Choroid plexus epithelial cell (primary cell): ENCODE data around the gene EPS8L2.

ENCODE experiments used
- DNase-seq: peaks from one replicate; pipeline ENCODE4 v3.0.0-alpha.2; 2010; ENCODE audit warnings: low read depth
- H3K4me3 ChIP-seq: 2 replicates; pipeline ENCODE4 v1.5.1; 2011; ENCODE audit warnings: low read depth, mild to moderate bottlenecking, control low read depth, low read length, moderate library complexity
- TF ChIP-seq, protein P1 (sequence below): conservative IDR thresholded peaks from 2 replicates; pipeline ENCODE4 v1.5.1; 2011; ENCODE audit warnings: low read depth, mild to moderate bottlenecking, control low read depth, inconsistent platforms, low read length, moderate library complexity

The EPS8L2 gene

DNA sequence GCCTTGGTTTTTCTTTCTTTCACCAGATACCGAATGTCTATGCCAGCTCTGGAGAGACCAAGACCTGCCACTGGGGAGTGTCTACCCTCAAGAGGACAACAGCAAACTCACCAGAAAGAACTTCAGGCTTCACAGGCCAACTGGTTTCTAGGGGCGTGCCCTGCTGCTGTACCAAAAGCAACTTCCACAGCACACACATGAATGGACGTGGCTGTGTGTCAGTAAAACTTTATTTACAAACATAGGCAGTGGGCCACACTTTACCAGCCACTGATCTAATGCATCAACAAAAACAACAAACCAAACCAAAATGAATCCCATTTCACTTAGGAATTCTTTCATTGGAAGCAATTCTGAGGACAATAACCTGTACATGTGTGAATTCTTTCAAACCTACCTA, 27.7 kb upstream of the EPS8L2 start:
- TF ChIP-seq, protein P1, sequence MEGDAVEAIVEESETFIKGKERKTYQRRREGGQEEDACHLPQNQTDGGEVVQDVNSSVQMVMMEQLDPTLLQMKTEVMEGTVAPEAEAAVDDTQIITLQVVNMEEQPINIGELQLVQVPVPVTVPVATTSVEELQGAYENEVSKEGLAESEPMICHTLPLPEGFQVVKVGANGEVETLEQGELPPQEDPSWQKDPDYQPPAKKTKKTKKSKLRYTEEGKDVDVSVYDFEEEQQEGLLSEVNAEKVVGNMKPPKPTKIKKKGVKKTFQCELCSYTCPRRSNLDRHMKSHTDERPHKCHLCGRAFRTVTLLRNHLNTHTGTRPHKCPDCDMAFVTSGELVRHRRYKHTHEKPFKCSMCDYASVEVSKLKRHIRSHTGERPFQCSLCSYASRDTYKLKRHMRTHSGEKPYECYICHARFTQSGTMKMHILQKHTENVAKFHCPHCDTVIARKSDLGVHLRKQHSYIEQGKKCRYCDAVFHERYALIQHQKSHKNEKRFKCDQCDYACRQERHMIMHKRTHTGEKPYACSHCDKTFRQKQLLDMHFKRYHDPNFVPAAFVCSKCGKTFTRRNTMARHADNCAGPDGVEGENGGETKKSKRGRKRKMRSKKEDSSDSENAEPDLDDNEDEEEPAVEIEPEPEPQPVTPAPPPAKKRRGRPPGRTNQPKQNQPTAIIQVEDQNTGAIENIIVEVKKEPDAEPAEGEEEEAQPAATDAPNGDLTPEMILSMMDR = no peak
- DNase-seq = no peak
- H3K4me3 ChIP-seq = no peak overlapping the region

DNA sequence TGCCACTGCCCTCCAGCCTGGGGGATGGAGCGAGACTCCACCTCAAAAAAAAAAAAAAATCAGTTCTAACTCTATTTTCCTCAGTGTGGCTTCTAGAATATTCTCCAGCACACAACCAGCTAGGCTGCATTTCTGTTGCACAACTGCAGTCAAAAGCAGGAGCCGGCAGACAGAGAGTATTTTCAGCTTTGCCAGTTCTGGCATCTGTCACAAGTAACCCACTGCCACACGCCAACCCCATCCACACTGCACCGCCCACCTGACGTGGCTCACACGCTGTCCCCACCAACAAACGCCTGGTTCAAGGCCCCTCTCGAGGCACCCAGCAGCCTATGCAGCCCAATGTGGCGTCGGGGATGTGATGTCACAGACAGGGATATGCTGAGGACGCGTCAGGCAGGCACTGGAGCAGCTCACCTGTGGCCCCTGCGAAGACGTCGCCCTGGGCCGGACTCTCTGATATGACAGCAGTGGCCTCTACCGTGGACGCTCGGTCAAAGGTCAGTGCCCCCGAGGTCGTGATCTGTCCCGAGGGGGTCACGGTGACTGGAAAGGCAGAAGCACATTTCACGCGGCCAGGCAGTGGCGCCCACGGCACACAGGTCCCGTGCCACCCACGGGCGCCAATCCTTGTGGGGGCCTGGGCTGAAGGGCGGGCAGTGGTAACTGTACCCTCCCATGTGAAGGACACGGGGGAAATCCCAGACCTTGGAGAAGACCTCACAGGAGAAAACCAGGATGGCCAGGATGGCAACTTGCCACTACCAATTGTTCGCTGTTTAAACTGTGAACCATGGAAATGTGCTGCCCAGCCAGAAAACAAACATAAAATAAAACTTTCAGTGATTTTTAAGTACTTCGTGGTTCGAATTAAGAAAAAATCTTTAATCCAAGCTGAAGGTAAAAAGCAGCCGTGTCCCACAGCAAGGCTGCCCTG, 26.5 kb upstream of the EPS8L2 start:
- H3K4me3 ChIP-seq = no peak overlapping the region
- TF ChIP-seq, protein P1 = no peak
- no peak for DNase-seq

GRCh38 chr11:680476-680875, 25.6 kb upstream of the EPS8L2 start:
- TF ChIP-seq, protein P1 = no peak
- DNase-seq = no peak
- no peak overlapping the region for H3K4me3 ChIP-seq

- no peak for DNase-seq
- TF ChIP-seq, protein P1 = no peak
- H3K4me3 ChIP-seq = no peak overlapping the region
These were observed 25.1 kb upstream of the EPS8L2 start for GRCh38 chr11:680970-681369.

- H3K4me3 ChIP-seq = no peak overlapping the region
- TF ChIP-seq, protein P1 = no peak
- DNase-seq = no peak
These were observed 19.4 kb upstream of the EPS8L2 start for GRCh38 chr11:686451-687243.

DNA sequence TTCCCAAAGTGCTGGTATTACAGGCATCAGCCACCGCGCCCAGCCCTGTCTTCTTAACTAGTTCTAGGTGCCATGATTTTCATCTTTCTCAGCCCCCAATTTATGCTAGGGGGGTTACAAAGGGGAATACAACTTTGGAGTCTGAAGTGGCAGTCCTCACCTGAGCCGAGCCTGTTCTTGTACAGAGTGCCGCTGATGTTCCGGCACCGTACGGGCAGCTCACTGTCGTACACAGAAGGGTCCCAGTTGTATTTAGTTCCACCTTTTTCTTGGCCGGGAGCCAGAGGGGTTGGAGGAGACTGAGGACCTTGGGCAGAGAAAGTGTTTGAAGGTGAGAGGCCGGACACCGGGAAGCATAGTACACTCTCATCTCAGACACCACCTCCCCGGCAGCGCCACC, 18.3 kb upstream of the EPS8L2 start:
- no peak for DNase-seq
- TF ChIP-seq, protein P1 = no peak
- H3K4me3 ChIP-seq = no peak overlapping the region

GRCh38 chr11:688681-689080, 17.4 kb upstream of the EPS8L2 start:
- H3K4me3 ChIP-seq = no peak overlapping the region
- DNase-seq = no peak
- TF ChIP-seq, protein P1 = no peak
